Stimulated activated CD8-positive, alpha-beta memory T cell treated with anti-CD3 and anti-CD28 coated beads, Interleukin-12 subunit alpha, Interleukin-12 subunit beta, amount 100 ng/mL, for 4 hours (primary cell): ENCODE measurements around the gene GPR17.

Experiments used
- DNase-seq: peaks from one replicate; pipeline ENCODE4 v3.0.0-alpha.2; 2020; ENCODE audit warnings: low read depth

Gene GPR17, protein sequence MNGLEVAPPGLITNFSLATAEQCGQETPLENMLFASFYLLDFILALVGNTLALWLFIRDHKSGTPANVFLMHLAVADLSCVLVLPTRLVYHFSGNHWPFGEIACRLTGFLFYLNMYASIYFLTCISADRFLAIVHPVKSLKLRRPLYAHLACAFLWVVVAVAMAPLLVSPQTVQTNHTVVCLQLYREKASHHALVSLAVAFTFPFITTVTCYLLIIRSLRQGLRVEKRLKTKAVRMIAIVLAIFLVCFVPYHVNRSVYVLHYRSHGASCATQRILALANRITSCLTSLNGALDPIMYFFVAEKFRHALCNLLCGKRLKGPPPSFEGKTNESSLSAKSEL

DNA sequence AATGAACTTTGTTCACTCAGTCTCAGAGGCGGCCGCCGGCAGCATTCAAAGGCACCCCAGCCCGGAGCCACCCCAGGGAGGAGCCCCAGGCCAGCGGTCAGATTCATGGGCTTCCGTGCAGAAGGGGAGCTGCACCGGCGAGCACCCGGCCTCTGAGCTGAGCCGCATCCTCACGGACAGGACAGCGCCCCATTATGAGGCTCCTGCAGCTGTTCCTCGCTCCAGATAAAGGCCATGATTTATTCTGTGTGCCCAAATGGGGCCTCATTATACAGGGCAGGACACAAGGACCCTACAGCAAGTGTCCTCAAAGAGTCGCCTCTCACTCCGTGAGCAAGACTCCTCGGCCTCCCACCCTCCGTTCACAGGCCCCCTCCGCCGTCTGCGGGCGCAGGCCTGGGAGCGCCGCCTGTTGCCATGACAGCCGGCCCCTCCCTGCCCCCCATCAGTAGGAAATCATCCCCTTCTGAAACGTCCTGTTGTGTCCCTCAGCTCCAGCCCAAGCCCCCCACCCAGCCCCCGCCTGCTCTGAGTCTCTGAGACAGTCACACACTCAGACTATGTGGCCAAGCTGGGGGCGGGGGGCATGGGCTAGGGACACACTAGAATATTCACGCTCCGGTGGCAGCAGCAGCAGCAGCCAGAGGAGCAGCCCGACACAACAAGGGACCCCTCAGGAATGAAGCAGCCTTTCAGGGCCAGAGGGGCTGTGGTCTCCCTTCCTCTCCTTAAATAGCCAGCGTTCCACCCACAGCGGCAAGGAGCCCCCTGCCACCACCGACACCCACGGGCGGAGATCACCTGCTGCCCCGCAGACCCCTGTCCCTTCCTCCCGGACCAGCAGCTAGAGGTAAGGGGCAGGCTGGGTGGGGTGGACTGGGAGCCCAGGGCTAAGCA, at the start of gene GPR17:
TSS of gene GPR17 (plus strand) at position 759 of the 897 bp plus-strand sequence. CDS start 4,583 bp downstream, outside the sequence.
- no peak for DNase-seq

GRCh38 chr2:127596311-127597045, 49.5 kb upstream of the GPR17 start:
- no peak for DNase-seq

GRCh38 chr2:127597046-127597983, 48.6 kb upstream of the GPR17 start:
- DNase-seq, result no peak

DNA sequence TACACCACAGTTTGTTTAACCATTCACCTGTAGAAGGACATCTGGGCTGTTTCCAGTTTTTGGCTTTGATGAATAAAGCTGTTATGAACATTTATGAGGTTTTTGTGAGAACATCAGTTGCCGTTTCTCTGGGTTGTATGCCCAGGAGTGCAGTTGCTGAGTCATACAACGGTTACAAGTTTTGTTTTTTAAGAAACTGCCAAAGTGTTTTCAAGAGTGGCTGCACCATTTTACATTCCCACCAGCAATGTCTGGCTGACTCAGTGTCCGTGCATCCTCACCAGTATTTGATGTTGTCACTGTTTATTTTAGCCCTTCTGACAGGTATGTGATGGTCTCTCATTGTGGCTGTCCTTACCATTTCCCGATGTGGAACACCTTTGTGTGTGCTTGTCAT, 48.0 kb upstream of the GPR17 start:
- DNase-seq, result no peak

DNA sequence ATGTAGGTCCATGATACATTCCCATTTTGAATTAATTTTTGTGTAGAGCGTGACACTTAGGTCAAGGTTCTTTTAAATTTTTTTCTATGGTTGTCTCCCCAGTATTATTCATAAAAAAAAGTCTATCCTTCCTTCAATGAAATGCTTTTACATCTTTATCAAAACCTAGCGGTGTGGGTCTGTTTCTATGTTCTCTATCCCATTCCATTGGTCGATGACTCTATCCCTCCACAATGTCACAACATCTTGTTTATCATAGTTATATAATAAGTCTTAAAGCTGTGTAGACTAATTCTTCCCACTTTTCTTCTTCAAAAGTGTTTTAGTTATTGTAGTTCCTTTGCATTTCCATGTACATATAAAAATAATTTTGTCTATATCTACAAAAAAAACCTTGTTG, 47.2 kb upstream of the GPR17 start:
- DNase-seq, result no peak

GRCh38 chr2:127599211-127599610, 46.7 kb upstream of the GPR17 start:
- no peak for DNase-seq

GRCh38 chr2:127604986-127605385, 41.0 kb upstream of the GPR17 start:
- no peak for DNase-seq

GRCh38 chr2:127605691-127606263, 40.2 kb upstream of the GPR17 start:
- no peak for DNase-seq

DNA sequence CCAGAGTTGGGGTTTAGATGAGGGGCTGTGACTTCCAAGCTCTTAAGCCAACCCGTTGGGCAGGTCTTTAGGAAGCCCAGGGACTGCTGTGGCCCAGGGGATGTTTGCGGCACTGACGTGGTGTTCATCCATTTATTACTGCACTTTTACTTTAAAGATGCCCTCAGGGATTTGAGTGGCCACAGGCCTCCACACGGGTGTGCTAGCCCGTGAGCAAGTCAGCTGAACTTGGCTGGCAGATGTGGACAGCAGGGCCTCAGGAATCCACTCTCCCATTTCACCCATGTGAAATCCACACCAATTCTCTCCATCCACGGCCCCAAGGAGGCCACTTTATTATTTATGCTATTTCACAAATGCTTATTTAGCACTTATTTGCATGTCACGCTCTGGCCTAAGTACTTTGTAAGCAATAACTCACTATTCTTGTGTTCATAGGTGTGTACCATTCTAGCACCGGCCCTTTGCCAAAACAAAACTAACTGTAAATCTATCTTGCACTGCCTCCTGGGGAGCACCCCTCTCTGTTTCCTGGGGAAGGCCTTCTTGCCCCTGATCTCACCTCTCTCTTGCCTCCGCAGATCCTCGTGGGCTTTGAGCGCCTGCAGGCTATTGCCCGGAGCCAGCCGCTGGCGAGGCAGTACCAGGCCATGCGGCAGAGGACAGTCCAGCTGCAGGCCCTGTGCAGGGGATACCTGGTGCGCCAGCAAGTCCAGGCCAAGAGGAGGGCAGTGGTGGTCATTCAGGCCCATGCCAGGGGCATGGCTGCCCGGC, 39.1 kb upstream of the GPR17 start:
- no peak for DNase-seq

- no peak for DNase-seq
Observed at GRCh38 chr2:127607399-127607908, 38.5 kb upstream of the GPR17 start.

DNA sequence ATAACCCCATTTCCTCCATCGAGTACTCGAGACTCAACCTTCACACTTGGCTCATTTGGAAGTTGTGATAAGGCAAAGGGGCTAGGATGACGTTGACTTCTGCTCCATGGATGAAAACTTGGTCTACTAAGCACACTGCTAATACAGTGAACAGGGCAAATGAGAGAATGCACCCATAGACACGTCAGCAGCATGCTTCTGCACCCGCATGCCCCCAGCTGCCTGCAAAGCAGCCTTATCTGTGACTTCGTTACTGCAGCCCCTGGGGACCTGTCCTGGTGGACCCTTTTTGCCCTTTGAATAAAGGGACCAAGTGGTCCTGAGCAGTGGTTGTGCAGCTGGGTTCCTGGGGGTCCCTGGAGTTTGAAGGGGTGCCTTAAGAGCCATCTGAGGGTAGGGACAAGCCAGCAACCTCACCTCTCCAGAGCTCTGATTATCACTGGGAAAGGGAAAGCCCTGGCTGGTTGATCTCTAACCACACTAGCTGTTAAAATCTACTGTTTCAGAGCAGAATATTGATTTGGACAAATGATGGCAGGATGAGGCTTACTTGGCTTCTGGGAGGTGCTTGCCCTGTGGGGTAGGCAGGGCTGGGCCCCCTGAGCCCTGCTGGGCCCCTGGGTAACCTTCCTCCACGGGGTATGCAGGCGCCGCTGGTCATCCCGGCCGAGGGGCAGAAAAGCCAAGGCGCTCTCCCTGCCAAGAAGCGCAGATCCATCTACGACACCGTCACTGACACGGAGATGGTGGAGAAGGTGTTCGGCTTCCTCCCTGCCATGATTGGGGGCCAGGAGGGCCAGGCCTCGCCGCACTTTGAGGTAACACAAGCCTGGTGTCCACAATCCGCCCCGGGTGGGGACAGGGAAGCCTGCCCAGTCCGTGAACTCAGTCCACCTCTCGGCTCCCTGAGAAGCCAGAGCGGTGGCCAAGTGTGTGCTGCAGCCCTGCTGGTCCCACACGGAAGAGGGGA, 37.6 kb upstream of the GPR17 start:
- DNase-seq, result no peak

- DNase-seq, result no peak
Observed at GRCh38 chr2:127609031-127609751, 36.8 kb upstream of the GPR17 start.

DNA sequence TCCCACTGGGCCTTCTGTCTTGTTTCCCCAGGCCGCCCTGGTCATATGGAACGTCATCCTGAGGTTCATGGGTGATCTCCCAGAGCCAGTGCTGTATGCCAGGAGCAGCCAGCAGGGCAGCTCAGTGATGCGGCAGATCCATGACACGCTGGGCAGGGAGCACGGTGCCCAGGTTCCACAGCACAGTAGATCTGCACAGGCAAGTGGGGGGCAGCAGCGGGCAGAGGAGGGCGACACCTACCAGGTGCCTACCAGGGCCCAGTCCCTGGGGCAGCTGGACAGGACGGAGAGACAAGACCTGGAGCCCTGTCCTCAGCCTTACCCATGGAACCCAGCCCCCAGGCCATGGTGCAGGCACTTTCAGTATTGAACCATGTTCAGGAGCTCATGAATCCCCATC, 36.1 kb upstream of the GPR17 start:
- DNase-seq, result no peak

GRCh38 chr2:127610561-127610960, 35.4 kb upstream of the GPR17 start:
- DNase-seq, result no peak

DNA sequence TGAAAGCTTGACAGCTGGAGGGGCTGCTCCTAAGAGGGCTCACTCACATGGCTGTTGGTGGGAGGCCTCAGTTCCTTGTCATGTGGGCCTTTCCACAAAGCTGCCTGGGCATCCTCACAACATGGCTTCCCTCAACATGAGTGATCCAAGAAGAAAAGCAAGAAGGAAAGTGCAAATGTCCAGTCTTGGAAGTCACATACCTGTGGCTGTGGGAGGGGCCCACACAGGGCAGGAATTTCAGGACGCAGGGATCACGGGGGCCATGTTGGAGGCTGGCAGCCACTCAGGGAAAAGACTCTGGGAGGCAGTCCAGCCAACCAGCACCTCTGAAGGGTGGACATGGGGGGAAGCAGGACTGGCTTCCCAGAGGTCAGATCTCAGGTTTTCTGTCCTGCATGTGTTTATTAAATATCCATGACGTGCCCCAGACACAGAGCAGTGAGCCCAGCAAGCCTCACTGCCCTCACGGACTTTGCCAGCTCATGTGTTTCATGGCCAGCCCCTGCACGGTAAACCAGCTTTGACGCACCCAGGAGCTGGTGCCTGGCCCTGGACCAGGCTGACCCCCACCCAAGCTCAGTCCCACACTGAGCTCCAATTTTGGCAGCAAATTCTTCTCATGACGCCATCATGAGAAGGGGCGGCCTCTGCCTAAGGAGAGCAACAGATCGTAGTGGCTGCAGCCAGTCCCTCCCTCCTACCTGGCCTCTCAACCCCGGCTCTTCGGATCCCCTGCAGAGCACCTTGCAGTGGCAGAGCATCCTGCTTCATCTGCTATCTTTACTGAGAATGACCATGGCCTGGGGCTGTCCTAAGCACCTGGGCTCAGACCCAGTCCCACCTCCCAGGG, 34.7 kb upstream of the GPR17 start:
- no peak for DNase-seq

- DNase-seq, result no peak
Observed at GRCh38 chr2:127612111-127612822, 33.7 kb upstream of the GPR17 start.

GRCh38 chr2:127614246-127614645, 31.7 kb upstream of the GPR17 start:
- no peak for DNase-seq
